A673 (cell line): ENCODE results near the gene ZNF716. TPM values are rescaled to one million over a fixed set of nuclear protein-coding genes. Genes with fewer than 3 reads are reported as not detected.

ENCODE experiments used
- BruUV-seq: library from RNA; stranded (reverse); fragments of 400-500 nt; replicated peaks from 2 replicates; lab custom pipeline; 2021; lab: Mats Ljungman, UMichigan
- CTCF ChIA-PET: fragments of 300-600 bp; sonication (Branson Sonifier 250); formaldehyde crosslinking; loops from one replicate; lab custom pipeline; 2022; ENCODE audit warnings: antibody characterized with exemption; lab: Charles Lee
- POLR2A ChIA-PET: fragments of 300-600 bp; sonication (Branson Sonifier 250); formaldehyde crosslinking; loops from one replicate; lab custom pipeline; 2022; ENCODE audit warnings: antibody characterized with exemption; ENCODE audit not compliant: low non-redundant PET; lab: Charles Lee
- DNase-seq: peaks from one replicate; pipeline ENCODE4 v3.0.0-alpha.2; 2015; ENCODE audit warnings: low spot score
- H3K27ac ChIP-seq: fragments of 200-600 bp; sonication (generic); 2 replicates; pipeline ENCODE4 v1.5.1; 2016; ENCODE audit warnings: mixed run types, low read depth, mild to moderate bottlenecking, mixed read lengths, antibody characterized with exemption, low read length; ENCODE audit not compliant: poor library complexity, severe bottlenecking
- H3K27me3 ChIP-seq: fragments of 200-600 bp; sonication (generic); replicated peaks from 2 replicates; pipeline ENCODE4 v1.6.1; 2017; ENCODE audit warnings: mixed run types, low read depth, mild to moderate bottlenecking, mixed read lengths, antibody characterized with exemption, low read length; ENCODE audit not compliant: insufficient read depth, poor library complexity
- H3K36me3 ChIP-seq: fragments of 200-600 bp; sonication (generic); 2 replicates; pipeline ENCODE4 v1.6.1; 2016; ENCODE audit warnings: mixed run types, mild to moderate bottlenecking, mixed read lengths, antibody characterized with exemption, low read length; ENCODE audit not compliant: insufficient read depth, poor library complexity, severe bottlenecking
- H3K4me1 ChIP-seq: fragments of 200-600 bp; sonication (generic); 2 replicates; pipeline ENCODE4 v1.6.1; 2017; ENCODE audit warnings: mixed run types, mild to moderate bottlenecking, mixed read lengths, antibody characterized with exemption, low read length; ENCODE audit not compliant: insufficient read depth, poor library complexity, severe bottlenecking
- H3K4me3 ChIP-seq: fragments of 200-600 bp; sonication (generic); 2 replicates; pipeline ENCODE4 v1.5.1; 2016; ENCODE audit warnings: low read depth, mixed run types, mild to moderate bottlenecking, mixed read lengths, low read length; ENCODE audit not compliant: poor library complexity, severe bottlenecking
- H3K9me3 ChIP-seq: fragments of 200-600 bp; sonication (generic); 2 replicates; pipeline ENCODE4 v1.6.1; 2016; ENCODE audit warnings: mixed run types, low read depth, mild to moderate bottlenecking, mixed read lengths, antibody characterized with exemption, low read length; ENCODE audit not compliant: poor library complexity, severe bottlenecking
- CTCF ChIP-seq: fragments of 300-800, 200-600 bp; sonication (generic); conservative IDR thresholded peaks from 2 replicates; pipeline ENCODE4 v1.5.1; 2017; ENCODE audit warnings: low read depth, mild to moderate bottlenecking, antibody characterized with exemption, low read length, moderate library complexity, mixed read lengths
- EZH2 ChIP-seq: fragments of 200-600 bp; sonication (generic); IDR thresholded peaks from 2 replicates; pipeline ENCODE4 v1.6.1; 2017; ENCODE audit warnings: borderline replicate concordance, low read depth, mild to moderate bottlenecking, mixed read lengths, antibody characterized with exemption, low read length; ENCODE audit not compliant: poor library complexity, severe bottlenecking
- intact Hi-C: fragments of 100-400 bp; cut with micrococcal nuclease; formaldehyde crosslinking; loops from one replicate; pipeline ENCODE4 v1.10.0; 2022; ENCODE audit not compliant: unreplicated experiment
- total RNA-seq: library from RNA; stranded (reverse); gene quantifications from 2 replicates; pipeline ENCODE4 v1.2.3, GENCODE V29; 2021

The ZNF716 gene
- total RNA-seq, 1 experiment from 2014 or later = not detected

GRCh38 chr7:57412618-57413017 lies 37.4 kb upstream of the ZNF716 start:
- intact Hi-C loops = no loop called here
- DNase-seq = no peak
- H3K4me3 ChIP-seq = no peak overlapping the region
- TF ChIP-seq CTCF (no peak), EZH2 (no peak)
- ChIA-PET POLR2A (no interaction called here), CTCF (no interaction called here)
- no peaks in the 10 kb centered on the region for H3K36me3 ChIP-seq
- no peak overlapping the region for H3K27ac ChIP-seq
- BruUV-seq = no TSS peak
- H3K4me1 ChIP-seq = no peaks in the 10 kb centered on the region
- H3K27me3 ChIP-seq = no peaks in the 10 kb centered on the region
- peaks cover 50% of the 10 kb centered on the region for H3K9me3 ChIP-seq

DNA sequence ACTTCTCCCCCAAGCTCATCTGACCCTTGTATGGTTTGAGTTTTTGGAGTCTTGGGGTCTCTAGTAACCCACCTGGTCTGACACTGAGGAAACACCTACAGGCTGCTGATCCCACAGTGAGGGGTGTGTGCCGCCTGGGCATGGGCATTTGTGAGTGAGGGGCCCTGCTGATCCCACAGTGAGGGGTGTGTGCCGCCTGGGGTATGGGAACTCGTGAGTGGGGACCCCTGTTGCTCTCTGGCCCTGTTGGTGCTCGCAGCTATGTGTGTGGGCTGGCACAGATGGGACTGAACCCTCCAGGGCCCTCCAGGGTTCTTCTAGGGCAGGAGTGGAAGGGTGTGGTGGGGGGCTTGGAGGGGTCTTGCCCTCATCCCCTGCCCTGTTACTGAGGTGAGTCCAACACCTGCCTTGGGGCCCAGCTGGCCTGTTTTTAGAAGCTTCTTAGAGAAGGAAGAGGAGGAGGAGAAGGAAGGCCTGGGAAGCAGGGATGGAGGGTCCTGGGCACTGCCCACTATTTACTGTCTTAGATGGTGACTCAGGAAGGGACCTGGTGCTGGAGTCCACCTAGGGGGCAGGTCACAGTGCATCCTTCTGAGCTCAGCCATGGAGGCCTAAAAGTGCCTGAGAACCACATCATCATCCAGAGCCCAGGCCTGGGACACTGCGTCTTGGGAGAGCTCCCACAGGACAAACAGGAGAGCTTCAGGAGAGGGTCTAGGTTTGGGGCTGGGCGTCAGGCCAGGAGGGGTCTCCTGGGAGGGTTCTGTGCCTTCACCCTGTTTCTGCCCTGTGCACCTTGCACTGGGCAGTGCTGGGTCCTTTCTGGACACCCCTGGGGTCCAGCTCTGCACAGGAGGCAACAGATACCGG lies 36.2 kb upstream of the ZNF716 start:
- intact Hi-C loops = no loop called here
- CTCF ChIA-PET = no interaction called here
- POLR2A ChIA-PET = no interaction called here
- no peak for DNase-seq
- Histone ChIP-seq H3K9me3 (peaks cover 61% of the 10 kb centered on the region), H3K4me1 (no peaks in the 10 kb centered on the region), H3K27me3 (no peaks in the 10 kb centered on the region), H3K27ac (no peak overlapping the region), H3K4me3 (no peak overlapping the region), H3K36me3 (no peaks in the 10 kb centered on the region)
- TF ChIP-seq CTCF (no peak), EZH2 (no peak)
- no TSS peak for BruUV-seq

DNA sequence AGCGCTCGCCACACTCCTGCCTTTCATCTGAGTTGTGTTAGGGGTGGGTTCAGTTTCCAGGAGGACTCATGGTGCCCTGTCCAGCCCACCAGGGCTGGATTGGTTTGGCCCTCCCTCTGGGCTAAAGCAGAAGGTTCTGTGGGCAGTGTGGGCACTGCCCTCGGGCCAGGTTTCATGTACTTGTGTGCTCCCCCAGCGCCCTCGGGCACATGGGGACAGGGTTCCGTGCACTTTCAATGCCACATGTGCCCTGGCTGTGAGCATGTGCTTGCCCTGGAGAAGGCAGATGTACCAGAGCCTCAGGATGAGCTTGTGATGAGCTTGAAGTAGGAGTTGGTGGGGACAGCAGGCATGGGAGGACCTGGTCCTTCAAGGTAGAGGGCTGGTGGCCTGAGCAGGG lies 35.6 kb upstream of the ZNF716 start:
- no peak for TF ChIP-seq CTCF
- TF ChIP-seq EZH2 = no peak
- no TSS peak for BruUV-seq
- POLR2A ChIA-PET = no interaction called here
- no peaks in the 10 kb centered on the region for H3K4me1 ChIP-seq
- intact Hi-C loops = no loop called here
- no peak overlapping the region for H3K27ac ChIP-seq
- no peak for DNase-seq
- H3K4me3 ChIP-seq = no peak overlapping the region
- no peaks in the 10 kb centered on the region for H3K36me3 ChIP-seq
- no peaks in the 10 kb centered on the region for H3K27me3 ChIP-seq
- H3K9me3 ChIP-seq = peaks cover 62% of the 10 kb centered on the region
- CTCF ChIA-PET = no interaction called here
